Iris pigment epithelial cell (primary cell): Measurements from ENCODE around the gene SPECC1L.
"Not testable (repeated sequence)": the region's sequence is repeated elsewhere in the genome, so short reads cannot be mapped to it uniquely, and the experiment has no call there.

Source experiments
- DNase-seq: peaks from one replicate; pipeline ENCODE4 v3.0.0-alpha.2; 2011; ENCODE audit warnings: low read depth

SPECC1L gene

DNA sequence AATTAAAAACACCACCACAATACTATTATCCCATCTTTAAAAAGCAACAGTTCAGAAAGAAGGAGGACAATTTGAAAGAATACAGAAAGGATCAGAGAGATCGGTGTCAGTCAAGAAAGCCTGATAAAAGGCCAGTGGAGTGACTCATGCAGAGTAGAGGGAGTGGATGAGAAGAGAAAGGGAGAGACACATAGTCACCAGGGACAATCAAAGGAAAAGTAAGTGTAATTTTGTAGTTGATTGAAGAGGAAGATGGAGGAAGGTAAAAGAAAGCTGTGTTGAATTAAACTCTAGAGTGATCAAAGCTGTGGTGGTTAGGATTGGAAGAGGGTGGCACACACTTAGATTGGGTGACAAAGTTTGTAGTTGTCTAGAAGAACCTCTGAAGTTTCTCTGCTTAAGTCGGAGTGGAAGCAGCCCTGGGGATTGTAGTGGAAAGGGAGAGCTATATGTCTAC lies 14.1 kb downstream of the SPECC1L start:
- peak; percentile 51 for DNase-seq

DNA sequence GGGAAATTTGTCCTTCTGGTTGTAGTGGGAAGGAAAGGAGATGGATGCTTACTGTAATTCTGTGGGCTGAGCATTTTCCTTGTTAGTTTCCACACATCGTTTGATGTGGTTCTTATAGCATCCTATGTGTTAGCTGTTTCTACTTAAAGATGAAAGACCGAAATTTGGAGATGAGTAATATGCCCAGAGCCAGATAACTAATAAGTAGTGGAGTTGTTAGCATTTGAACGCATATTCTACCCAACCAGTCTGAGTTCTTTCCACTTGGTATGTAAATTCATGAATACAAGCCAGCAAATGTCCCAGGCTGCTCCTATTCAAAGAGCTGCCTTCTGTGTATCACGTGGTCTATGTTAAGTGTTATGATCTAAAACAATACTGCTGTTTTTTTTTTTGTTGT lies 14.6 kb downstream of the SPECC1L start:
- DNase-seq: no peak

DNA sequence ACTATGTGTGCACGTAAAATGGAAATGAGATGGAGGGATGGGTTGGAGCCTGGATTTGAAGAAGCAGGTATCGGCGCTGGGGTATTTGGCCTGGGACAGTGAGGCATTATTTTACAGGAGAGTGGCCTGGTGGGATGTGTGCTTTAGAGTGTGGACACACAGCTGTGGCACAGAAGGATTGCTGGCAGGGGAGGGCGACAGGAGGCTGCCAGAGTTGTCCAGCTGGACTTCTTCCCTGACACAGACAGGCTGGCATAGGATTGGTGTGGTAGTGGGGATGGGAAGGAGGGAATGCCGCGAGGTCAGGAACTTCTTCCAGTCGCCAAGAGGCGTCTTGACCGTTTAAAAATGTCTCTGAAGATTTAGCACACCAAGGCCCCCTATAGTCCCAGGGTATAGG lies 16.6 kb downstream of the SPECC1L start:
- not testable (repeated sequence) for DNase-seq

DNA sequence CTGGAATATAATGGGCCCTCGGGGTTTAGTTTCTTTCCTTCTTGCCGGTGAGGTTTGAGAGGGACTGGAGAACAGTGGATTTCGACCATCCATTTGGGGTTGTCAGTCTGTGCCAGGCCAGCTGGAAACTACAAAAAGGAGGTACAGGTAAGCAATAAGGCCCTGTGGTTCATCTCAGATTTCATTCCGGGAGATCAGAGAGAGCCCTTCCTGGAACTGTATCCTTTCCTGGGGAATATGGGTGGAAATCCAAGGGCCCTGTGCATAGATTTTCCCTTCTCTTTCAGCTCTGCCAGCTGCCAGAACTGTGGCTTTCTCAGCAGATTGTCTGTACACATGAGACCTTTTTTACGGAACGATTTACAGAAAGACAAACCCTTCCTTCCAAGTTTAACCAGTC lies 17.2 kb downstream of the SPECC1L start:
- DNase-seq: not testable (repeated sequence)

DNA sequence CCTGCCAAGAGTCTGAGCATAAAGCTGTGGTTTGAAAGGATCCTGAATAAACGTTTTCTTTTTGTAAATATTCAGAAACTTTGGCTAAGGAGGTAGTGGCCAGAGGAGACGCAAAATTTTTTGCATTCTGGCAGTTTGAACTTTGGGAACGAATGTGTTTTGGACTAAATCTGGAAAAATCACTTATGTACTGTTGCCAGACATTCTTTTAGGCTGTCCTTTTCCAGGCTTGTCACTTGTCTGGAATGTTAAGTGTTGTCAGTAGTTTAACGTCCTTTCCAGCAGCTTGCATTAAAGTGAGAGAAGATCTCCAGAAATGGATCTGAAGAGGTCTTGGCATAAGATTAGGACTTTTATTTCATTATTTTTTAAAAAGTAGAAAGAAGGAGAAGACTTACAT lies 18.5 kb downstream of the SPECC1L start:
- peak; percentile 66 for DNase-seq

DNA sequence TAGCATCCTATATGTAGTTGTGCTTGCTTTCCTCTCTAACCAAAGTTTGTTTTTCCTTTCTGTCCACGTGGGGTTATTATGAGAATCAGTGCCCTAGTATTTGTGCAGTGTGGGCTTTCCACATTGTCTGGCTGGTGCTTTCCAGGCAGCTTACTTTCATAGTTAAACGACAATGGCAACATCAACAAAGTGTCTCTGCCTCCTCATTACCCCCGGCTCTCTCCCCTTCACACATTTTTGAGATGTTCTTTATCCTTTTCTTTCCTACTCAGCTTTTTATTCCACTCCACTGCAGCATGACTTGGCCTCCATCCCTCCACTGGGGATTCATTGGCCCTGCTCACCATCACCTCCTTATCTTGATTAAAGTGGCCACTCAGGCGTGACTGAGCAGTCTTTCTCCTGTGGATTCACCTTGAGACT lies 19.1 kb downstream of the SPECC1L start:
- peak; percentile 24 for DNase-seq

DNA sequence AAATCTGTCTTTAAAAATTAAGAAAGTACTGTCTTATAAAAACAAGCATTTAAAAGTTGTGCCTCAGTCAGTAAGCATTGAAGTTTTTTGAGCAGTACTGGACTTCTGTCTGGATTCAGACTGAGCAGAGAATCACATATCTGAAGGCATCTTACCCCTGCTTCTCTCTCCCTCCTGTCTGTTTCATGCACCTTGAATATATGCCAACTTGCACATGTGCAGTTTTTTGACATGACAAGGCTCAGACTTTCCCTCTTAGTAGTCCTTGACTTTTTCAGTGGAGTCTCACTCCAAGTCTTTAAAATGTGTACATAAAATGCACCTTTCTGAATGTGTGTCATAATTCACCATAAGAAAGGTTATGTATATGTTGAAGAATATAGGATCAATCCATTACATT lies 19.8 kb downstream of the SPECC1L start:
- peak; percentile 17 for DNase-seq

DNA sequence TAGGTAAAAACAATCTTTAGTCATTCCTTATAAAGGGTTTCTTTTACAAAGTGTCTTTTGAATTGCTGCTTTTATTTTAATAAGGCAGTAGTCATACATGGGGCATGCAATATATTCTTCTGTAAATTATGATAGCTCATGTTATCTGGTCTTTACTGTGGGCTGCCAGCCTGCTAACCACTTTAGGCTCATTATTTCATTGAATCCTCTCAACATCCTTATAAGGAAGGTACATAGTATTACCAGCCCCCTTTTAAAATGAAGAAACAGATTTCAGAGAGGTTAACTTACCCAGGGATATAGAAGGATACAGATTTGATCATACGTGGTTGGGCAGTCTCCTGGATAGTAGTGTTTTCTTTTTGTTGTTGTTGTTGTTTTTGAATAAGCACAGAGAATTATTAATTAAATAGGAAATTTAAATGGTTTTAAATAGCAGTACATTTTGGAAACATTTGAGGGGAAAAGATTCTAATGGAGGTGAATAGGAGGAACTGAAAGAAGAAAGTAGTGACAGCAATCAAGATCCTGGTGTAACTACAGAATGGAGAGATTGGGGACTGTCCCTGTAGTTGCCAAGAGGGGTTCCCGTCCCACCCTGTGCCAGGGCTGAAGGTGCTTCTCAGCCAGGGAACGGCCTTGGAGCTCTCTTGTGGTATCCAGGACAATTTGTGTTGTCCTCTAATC lies 21.0 kb downstream of the SPECC1L start:
- DNase-seq: no peak

DNA sequence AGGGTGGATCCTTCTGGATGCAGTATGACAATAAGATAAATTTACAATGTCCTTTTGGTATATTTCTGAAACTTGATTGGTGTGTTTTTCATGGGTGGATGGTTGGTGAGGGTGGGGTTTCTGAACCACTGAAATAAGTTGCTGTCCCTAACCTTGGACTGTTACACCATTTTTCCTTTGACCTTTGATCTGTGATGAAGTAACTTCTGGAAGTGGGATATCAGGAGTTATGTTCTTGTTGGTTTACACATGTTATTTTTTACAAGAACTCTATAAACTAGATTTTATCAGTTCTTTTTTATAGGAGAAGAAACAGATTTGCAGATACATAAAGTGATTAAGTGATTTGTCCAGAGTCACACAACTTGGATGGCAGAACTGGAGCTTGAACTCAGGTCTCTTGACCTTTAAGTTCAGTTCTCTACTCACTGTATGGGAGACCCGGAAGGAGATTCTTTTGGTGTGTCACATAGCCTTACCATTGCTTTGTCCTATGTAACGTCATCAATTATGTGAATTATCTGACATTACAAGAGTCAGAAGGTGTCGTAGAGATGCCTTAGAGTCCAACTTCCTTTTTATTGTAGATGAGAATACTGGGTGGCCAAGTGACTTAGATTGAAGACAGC lies 21.7 kb downstream of the SPECC1L start:
- DNase-seq: not testable (repeated sequence)

DNA sequence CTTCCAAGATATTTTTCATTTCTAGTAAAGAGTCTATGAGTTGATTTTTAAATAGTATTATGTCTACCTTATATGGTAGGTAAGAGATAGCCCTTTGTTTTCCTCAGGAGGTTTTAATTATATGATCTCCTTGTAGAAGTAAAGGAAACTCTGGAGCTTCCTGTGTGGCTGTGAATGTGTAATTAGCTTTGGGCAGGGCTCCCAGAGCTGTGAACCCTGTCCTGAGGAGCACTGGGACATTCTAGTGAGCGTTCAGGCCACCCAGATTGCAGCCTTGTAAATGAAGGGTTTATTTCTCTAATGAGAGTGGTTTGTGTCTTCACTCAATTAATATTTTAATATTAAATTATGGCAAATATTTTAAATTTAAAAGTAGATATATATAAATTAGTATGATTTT lies 24.3 kb downstream of the SPECC1L start:
- not testable (repeated sequence) for DNase-seq

DNA sequence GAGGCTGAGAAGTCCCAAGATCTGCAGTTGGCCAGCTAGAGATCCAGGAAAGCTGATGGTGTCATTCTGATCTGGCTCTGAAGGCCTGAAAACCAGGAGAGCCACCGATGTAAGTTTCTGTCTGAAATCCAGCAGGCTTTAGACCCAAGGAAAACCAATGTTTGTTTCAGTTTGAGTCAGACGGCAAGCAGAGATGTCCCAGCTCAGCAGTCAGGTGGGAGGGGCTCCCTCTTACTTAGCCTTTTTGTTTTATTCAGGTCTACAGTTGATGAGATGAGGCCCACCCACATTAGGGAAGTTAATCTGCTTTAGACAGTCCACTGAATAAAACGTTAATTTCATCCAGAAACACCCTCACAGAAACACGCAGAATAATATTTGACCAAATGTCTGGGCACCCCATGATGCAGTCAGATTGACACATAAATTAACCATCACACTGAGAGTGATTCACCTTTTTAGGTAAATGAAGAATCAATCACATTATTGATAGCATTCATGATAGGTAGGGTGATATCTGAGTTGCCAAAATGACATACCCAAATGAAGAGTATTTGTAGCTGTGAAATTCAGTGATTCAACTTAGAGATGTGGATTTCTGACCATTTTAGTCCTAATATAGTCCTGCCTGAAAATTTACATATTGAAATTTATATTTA lies 28.0 kb downstream of the SPECC1L start:
- not testable (repeated sequence) for DNase-seq

DNA sequence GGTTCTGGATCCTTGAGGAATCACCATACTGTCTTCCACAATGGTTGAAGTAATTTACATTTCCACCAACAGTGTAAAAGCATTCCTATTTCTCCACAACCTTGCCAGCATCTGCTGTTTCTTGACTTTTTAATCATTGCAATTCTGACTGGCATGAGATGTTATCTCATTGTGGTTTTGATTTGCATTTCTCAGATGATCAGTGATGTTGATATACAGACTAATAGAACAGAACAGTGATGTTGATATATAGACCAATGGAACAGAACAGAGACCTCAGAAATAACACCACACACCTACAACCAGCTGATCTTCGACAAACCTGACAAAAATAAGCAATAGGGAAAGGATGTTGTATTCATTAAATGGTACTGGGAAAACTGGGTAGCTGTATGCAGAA lies 29.9 kb downstream of the SPECC1L start:
- DNase-seq: not testable (repeated sequence)

DNA sequence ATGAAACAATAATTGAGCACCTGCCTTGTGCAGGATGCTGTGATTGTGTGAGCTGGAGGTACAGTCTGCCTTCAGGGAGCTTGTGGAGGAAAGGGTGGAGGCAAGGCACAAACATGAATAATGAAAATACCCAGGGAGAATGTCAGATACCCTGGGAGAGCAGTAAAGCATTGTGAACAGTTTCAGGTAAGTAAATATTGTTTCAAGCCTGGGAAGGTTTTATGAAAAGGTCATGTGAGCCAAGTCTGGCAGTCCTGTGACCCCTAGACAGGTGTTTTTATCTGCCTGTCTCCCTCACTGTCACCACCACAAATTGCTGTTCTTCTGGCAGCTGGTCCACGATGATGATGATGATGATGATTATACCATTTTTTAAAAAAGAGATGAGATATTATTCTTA lies 32.0 kb downstream of the SPECC1L start:
- DNase-seq: no peak

DNA sequence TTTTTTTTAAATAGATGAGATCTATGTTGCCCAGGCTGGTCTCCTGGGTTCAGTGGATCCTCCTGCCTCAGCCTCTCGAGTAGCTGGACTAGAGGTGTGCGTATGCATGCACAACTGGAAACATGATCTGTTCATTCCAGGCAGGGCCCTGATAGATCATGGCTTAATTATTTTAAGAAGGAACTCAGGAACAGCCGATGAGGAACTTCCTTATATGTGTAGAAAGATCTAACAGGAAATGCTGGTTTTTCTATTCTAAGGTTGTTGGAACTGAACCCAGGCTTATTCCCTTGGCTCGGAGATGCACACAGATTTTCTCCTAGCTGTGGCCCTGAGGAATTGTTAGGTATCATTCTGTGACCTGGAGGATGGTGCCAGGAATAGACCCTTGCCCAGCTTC lies 32.4 kb downstream of the SPECC1L start:
- DNase-seq: no peak

DNA sequence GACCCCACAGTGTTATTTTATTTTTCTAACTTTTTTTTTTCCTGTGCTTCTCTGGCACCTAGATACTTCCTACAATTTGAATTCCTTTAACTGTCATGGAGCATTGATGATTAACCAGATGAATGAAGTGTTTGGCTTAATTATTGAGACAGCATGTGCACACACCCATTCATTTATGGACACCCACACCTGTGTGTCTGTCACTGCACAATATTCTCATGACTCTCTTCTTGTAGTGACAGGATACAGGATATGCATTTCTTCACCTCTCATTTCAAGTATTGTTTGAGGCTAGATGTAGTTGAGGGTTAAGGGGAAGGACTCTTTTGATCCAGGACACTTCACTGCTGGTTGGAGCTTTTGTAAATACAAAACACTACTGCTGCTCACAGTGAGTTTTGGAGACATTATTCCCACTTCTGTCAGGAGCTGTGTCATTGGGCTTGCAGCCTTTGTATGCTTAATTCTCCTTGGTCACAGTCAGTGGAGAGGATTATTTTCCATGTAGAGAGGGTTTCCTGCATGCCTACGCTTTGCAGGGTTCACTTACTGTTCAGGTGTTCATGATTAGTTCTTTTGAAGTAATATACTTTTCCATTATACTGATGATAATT lies 33.5 kb downstream of the SPECC1L start:
- no peak for DNase-seq

DNA sequence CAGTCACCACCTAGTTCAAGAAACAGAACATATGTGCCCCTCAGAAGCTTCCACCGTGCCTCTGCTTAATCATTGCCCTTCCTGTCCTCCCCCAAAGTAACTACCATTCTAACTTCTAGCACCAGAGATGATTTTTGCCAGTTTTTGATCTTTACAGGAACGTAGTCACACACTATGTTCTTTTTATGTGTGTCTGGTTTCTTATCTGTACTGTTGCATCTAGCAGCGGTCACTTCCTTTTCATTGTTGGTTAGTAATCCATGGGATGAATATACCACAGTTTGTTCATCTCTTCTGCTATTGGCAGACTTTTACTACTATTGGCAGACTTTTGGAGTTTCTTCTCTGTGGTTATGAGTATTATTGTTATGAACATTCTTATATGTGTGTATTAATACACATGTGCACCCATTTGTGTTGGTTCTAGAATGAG lies 34.6 kb downstream of the SPECC1L start:
- DNase-seq: peak; percentile 81

DNA sequence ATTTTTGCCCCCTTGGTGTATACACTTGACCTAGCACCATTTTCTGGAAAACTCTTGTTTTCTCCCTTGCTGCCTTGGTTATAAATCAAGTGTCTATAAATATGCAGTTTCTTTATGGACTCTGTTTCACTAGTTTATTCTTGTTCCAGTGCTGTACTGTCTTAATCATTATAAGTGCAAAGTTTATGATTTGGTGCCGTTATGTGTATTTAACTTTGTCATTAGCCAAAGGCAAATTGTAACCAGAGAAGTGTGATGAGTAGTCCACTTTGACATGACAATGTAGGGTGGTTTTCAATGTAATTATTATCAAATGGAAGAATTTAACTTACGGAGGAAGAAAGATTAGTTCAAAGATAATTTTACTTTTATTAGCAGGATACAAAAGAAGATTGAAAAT lies 40.3 kb downstream of the SPECC1L start:
- no peak for DNase-seq

DNA sequence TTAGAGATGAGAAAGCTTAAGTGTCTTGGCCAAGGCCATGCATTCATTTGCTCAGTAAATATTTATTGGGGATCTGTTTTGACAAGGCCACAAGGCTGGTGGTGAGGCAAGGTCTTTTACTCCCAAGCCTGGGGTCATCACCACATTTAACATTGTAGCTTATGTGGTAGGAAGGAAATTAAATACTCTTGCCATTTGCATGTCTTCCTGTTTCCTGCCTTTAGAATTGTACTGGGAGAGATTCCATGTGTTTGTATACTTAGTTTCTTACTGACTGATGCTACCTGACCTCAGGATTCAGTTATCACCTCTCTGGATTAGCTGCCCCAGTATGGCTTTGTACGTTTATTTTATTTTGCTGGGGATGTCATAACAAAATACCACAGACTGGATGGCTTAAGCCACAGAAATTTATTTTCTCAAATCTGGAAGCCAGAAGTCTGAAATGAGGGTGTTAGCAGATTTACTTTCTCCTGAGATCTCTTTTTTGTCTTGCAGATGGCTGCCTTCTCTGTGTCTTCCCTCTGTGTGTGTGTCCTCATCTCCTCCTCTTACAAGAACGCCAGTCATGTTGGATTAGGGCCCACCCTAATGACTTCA lies 44.8 kb downstream of the SPECC1L start:
- DNase-seq: peak; percentile 92

DNA sequence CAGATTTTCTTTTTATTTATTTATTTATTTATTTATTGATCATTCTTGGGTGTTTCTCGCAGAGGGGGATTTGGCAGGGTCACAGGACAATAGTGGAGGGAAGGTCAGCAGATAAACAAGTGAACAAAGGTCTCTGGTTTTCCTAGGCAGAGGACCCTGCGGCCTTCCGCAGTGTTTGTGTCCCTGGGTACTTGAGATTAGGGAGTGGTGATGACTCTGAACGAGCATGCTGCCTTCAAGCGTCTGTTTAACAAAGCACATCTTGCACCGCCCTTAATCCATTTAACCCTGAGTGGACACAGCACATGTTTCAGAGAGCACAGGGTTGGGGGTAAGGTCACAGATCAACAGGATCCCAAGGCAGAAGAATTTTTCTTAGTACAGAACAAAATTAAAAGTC lies 45.6 kb downstream of the SPECC1L start:
- DNase-seq: not testable (repeated sequence)

DNA sequence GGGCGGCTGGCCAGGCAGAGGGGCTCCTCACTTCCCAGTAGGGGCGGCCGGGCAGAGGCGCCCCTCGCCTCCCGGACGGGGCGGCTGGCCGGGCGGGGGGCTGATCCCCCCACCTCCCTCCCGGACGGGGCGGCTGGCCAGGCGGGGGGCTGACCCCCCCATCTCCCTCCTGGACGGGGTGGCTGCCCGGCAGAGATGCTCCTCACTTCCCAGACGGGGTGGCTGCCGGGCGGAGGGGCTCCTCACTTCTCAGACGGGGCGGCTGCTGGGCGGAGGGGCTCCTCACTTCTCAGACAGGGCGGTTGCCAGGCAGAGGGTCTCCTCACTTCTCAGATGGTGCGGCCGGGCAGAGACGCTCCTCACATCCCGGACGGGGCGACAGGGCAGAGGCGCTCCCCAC lies 46.9 kb downstream of the SPECC1L start:
- DNase-seq: not testable (repeated sequence)

DNA sequence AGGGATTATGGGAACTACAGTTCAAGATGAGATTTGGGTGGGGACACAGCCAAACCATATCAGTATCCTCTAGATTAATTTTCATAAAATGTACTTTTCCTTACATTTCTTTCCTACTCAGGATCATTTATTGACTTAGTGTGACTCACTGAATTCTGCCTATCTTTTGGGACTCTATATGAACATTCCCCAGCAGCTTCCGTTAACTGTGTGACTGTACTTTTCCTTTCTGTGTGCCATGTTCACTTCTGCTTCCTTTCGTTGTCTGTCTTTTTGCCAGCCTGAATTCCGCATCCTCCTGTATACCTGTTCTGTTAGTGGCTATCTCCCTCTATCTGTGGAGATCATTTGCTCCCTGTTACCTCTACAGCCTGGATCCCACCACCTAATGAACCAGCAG lies 48.8 kb downstream of the SPECC1L start:
- DNase-seq: peak; percentile 50

DNA sequence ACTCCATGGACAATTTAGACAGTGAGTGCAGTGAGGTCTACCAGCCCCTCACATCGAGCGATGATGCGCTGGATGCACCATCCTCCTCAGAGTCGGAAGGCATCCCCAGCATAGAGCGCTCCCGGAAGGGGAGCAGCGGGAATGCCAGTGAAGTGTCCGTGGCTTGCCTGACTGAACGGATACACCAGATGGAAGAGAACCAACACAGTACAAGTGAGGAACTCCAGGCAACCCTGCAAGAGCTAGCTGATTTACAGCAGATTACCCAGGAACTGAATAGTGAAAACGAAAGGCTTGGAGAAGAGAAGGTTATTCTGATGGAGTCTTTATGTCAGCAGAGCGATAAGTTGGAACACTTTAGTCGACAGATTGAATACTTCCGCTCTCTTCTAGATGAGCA lies 51.4 kb downstream of the SPECC1L start:
- no peak for DNase-seq
